ENCODE measurements around the gene UNC79. TPM values are rescaled to one million over a fixed set of nuclear protein-coding genes. Genes with fewer than 3 reads are reported as not detected.

UNC79 gene
- total and polyA plus RNA-seq, 2 experiments from 2014 or later = 0.04 TPM; not detected in 1

GRCh38 chr14:93663317-93663716 lies 232.6 kb downstream of the UNC79 start:
- Histone ChIP-seq H3K27me3 (replicated peaks; ENCODE audit: insufficient read depth) (no peaks in the 10 kb centered on the region), H3K4me1 (ENCODE audit: insufficient read depth) (no peaks in the 10 kb centered on the region), H2AFZ (no peak overlapping the region), H3K9me3 (ENCODE audit: low read depth) (peaks cover 8% of the 10 kb centered on the region), H3K9ac (no peak overlapping the region), H3K36me3 (ENCODE audit: low read depth) (no peaks in the 10 kb centered on the region), H3K4me3 (no peak overlapping the region), H3K9me2 (ENCODE audit: insufficient read depth) (no peaks in the 10 kb centered on the region), H3K27ac (no peak overlapping the region), H4K20me1 (ENCODE audit: insufficient read depth) (no peaks in the 10 kb centered on the region), H3K4me2 (ENCODE audit: unreplicated experiment) (no peak overlapping the region), H3F3A (ENCODE audit: insufficient read depth) (no peaks in the 10 kb centered on the region), H3K79me2 (ENCODE audit: insufficient read depth) (no peaks in the 10 kb centered on the region)
- DNase-seq = no peak
- TF ChIP-seq EZH2 (IDR thresholded peaks at IDR 0.05; ENCODE audit: insufficient read depth, poor library complexity, severe bottlenecking) = no peak
- no peak for TF ChIP-seq EZH2phosphoT487 (IDR thresholded peaks at IDR 0.05; ENCODE audit: insufficient read depth, low read depth)
- in situ Hi-C loops (cut with MboI) = loop anchor here (25.0 kb wide), 1 partner anchor 474 kb away; the partner anchor contains the start of gene IFI27L2

- no peak for TF ChIP-seq EZH2 (IDR thresholded peaks at IDR 0.05; ENCODE audit: insufficient read depth, poor library complexity, severe bottlenecking)
- no peak for TF ChIP-seq EZH2phosphoT487 (IDR thresholded peaks at IDR 0.05; ENCODE audit: insufficient read depth, low read depth)
- no peak for DNase-seq
- H3F3A ChIP-seq (ENCODE audit: insufficient read depth) = no peaks in the 10 kb centered on the region
- no peak overlapping the region for H3K27ac ChIP-seq
- H3K79me2 ChIP-seq (ENCODE audit: insufficient read depth) = no peaks in the 10 kb centered on the region
- no peaks in the 10 kb centered on the region for H4K20me1 ChIP-seq (ENCODE audit: insufficient read depth)
- no peak overlapping the region for H3K4me3 ChIP-seq
- no peaks in the 10 kb centered on the region for H3K27me3 ChIP-seq (replicated peaks; ENCODE audit: insufficient read depth)
- no peaks in the 10 kb centered on the region for H3K36me3 ChIP-seq (ENCODE audit: low read depth)
- no peak overlapping the region for H3K9ac ChIP-seq
- no peaks in the 10 kb centered on the region for H3K9me2 ChIP-seq (ENCODE audit: insufficient read depth)
- H3K9me3 ChIP-seq (ENCODE audit: low read depth) = peaks cover 8% of the 10 kb centered on the region
- H2AFZ ChIP-seq = no peak overlapping the region
- in situ Hi-C loops (cut with MboI) = loop anchor here (25.0 kb wide), 1 partner anchor 472 kb away; the partner anchor contains the start of gene IFI27L2
- no peaks in the 10 kb centered on the region for H3K4me1 ChIP-seq (ENCODE audit: insufficient read depth)
- no peak overlapping the region for H3K4me2 ChIP-seq (ENCODE audit: unreplicated experiment)
Measured at GRCh38 chr14:93665169-93665568, 234.4 kb downstream of the UNC79 start.

- Histone ChIP-seq H2AFZ (no peak overlapping the region), H4K20me1 (ENCODE audit: insufficient read depth) (no peaks in the 10 kb centered on the region), H3K4me1 (ENCODE audit: insufficient read depth) (no peaks in the 10 kb centered on the region), H3K9ac (no peak overlapping the region), H3K9me3 (ENCODE audit: low read depth) (peaks cover 8% of the 10 kb centered on the region), H3K27me3 (replicated peaks; ENCODE audit: insufficient read depth) (no peaks in the 10 kb centered on the region), H3K4me2 (ENCODE audit: unreplicated experiment) (no peak overlapping the region), H3K4me3 (no peak overlapping the region), H3F3A (ENCODE audit: insufficient read depth) (no peaks in the 10 kb centered on the region), H3K27ac (no peak overlapping the region), H3K36me3 (ENCODE audit: low read depth) (no peaks in the 10 kb centered on the region), H3K79me2 (ENCODE audit: insufficient read depth) (no peaks in the 10 kb centered on the region), H3K9me2 (ENCODE audit: insufficient read depth) (no peaks in the 10 kb centered on the region)
- in situ Hi-C loops (cut with MboI) = loop anchor here (25.0 kb wide), 1 partner anchor 468 kb away; the partner anchor contains the start of gene IFI27L2
- TF ChIP-seq EZH2 (IDR thresholded peaks at IDR 0.05; ENCODE audit: insufficient read depth, poor library complexity, severe bottlenecking) (no peak), EZH2phosphoT487 (IDR thresholded peaks at IDR 0.05; ENCODE audit: insufficient read depth, low read depth) (no peak)
- no peak for DNase-seq
- 47 to 53% methylated on average over 4 of the region's 4 CpGs for WGBS, 2 experiments (ENCODE audit: low coverage in 1 of 2, low lambda C conversion rate in 2 of 2, missing lambda C conversion rate in 2 of 2)
Measured at GRCh38 chr14:93669632-93670031, 238.9 kb downstream of the UNC79 start.

- Histone ChIP-seq H3K4me2 (ENCODE audit: unreplicated experiment) (no peak overlapping the region), H3K27me3 (replicated peaks; ENCODE audit: insufficient read depth) (no peaks in the 10 kb centered on the region), H3K4me3 (no peak overlapping the region), H3K9me3 (ENCODE audit: low read depth) (no peaks in the 10 kb centered on the region), H2AFZ (no peak overlapping the region), H3K79me2 (ENCODE audit: insufficient read depth) (no peaks in the 10 kb centered on the region), H3F3A (ENCODE audit: insufficient read depth) (no peaks in the 10 kb centered on the region), H3K9ac (no peak overlapping the region), H3K9me2 (ENCODE audit: insufficient read depth) (no peaks in the 10 kb centered on the region), H4K20me1 (ENCODE audit: insufficient read depth) (no peaks in the 10 kb centered on the region), H3K4me1 (ENCODE audit: insufficient read depth) (no peaks in the 10 kb centered on the region), H3K27ac (no peak overlapping the region), H3K36me3 (ENCODE audit: low read depth) (no peaks in the 10 kb centered on the region)
- in situ Hi-C loops (cut with MboI) = loop anchor here (25.0 kb wide), 1 partner anchor 463 kb away; the partner anchor contains the start of gene IFI27L2
- WGBS, 2 experiments (ENCODE audit: low coverage in 1 of 2, low lambda C conversion rate in 2 of 2, missing lambda C conversion rate in 2 of 2) = 61 to 72% methylated on average over 1 of the region's 1 CpG
- TF ChIP-seq EZH2phosphoT487 (IDR thresholded peaks at IDR 0.05; ENCODE audit: insufficient read depth, low read depth) (no peak), EZH2 (IDR thresholded peaks at IDR 0.05; ENCODE audit: insufficient read depth, poor library complexity, severe bottlenecking) (no peak)
- DNase-seq = no peak
Measured at GRCh38 chr14:93674343-93674742, 243.6 kb downstream of the UNC79 start.

- no peak overlapping the region for H3K9ac ChIP-seq
Measured at GRCh38 chr14:93675651-93676050, 244.9 kb downstream of the UNC79 start.

More at GRCh38 chr14:93675651-93676050, 244.9 kb downstream of the UNC79 start:
- Histone ChIP-seq H3K9me3 (ENCODE audit: low read depth) (no peaks in the 10 kb centered on the region), H3K9me2 (ENCODE audit: insufficient read depth) (no peaks in the 10 kb centered on the region), H3K36me3 (ENCODE audit: low read depth) (no peaks in the 10 kb centered on the region), H3K4me3 (no peak overlapping the region), H3K79me2 (ENCODE audit: insufficient read depth) (no peaks in the 10 kb centered on the region), H3F3A (ENCODE audit: insufficient read depth) (no peaks in the 10 kb centered on the region), H3K4me2 (ENCODE audit: unreplicated experiment) (no peak overlapping the region), H4K20me1 (ENCODE audit: insufficient read depth) (no peaks in the 10 kb centered on the region), H3K27ac (no peak overlapping the region), H3K27me3 (replicated peaks; ENCODE audit: insufficient read depth) (no peaks in the 10 kb centered on the region), H3K4me1 (ENCODE audit: insufficient read depth) (no peaks in the 10 kb centered on the region), H2AFZ (no peak overlapping the region)
- in situ Hi-C loops (cut with MboI) = no loop called here
- DNase-seq = no peak
- TF ChIP-seq EZH2phosphoT487 (IDR thresholded peaks at IDR 0.05; ENCODE audit: insufficient read depth, low read depth) (no peak), EZH2 (IDR thresholded peaks at IDR 0.05; ENCODE audit: insufficient read depth, poor library complexity, severe bottlenecking) (no peak)
